CD4-positive, alpha-beta T cell treated with Interleukin-17A for 1 hour (primary cell): ENCODE measurements around the gene HINFP.
"Not testable (repeated sequence)": the region's sequence is repeated elsewhere in the genome, so short reads cannot be mapped to it uniquely, and the experiment has no call there.

Experiments
- DNase-seq: peaks from one replicate; pipeline ENCODE4 v3.0.0-alpha.2; 2020

Gene HINFP

GRCh38 chr11:119118946-119119345, 2.4 kb upstream of the HINFP start:
- DNase-seq = no peak

- DNase-seq = no peak
Measured at GRCh38 chr11:119120639-119121007, 757 bp upstream of the HINFP start.

- DNase-seq = no peak
Measured at GRCh38 chr11:119121811-119122124, 388 bp downstream of the HINFP start.

- DNase-seq = no peak
Measured at GRCh38 chr11:119125821-119126220, 4.4 kb downstream of the HINFP start.

GRCh38 chr11:119126675-119127268, 5.4 kb downstream of the HINFP start:
- no peak for DNase-seq

- DNase-seq = no peak
Measured at GRCh38 chr11:119130662-119131061, 9.3 kb downstream of the HINFP start.

- DNase-seq = no peak
Measured at GRCh38 chr11:119134389-119134978, 13.1 kb downstream of the HINFP start.

GRCh38 chr11:119139276-119139675, 17.9 kb downstream of the HINFP start:
- not testable (repeated sequence) for DNase-seq

GRCh38 chr11:119144825-119145486, 23.6 kb downstream of the HINFP start:
- peak; percentile 44 for DNase-seq

- DNase-seq = no peak
Measured at GRCh38 chr11:119145551-119145950, 24.2 kb downstream of the HINFP start.

- DNase-seq = peak; percentile 14
Measured at GRCh38 chr11:119147604-119148333, 26.4 kb downstream of the HINFP start.

GRCh38 chr11:119148720-119149017, 27.3 kb downstream of the HINFP start:
- no peak for DNase-seq

- DNase-seq = peak; percentile 18
Measured at GRCh38 chr11:119149018-119149785, 27.8 kb downstream of the HINFP start, which contains the start of gene ABCG4. Gene ABCG4, plus strand, starts transcription at chr11:119149052. Its CDS starts 914 bp downstream, at chr11:119149966.

- no peak for DNase-seq
Measured at GRCh38 chr11:119149786-119150275, 28.5 kb downstream of the HINFP start.

GRCh38 chr11:119152043-119152442, 30.7 kb downstream of the HINFP start:
- DNase-seq = no peak

GRCh38 chr11:119152604-119153003, 31.2 kb downstream of the HINFP start:
- no peak for DNase-seq

- DNase-seq = no peak
Measured at GRCh38 chr11:119153049-119153818, 31.9 kb downstream of the HINFP start.

- no peak for DNase-seq
Measured at GRCh38 chr11:119154178-119154577, 32.8 kb downstream of the HINFP start.

GRCh38 chr11:119155733-119156492, 34.5 kb downstream of the HINFP start:
- DNase-seq = no peak

GRCh38 chr11:119156496-119156895, 35.1 kb downstream of the HINFP start:
- no peak for DNase-seq

GRCh38 chr11:119157063-119157462, 35.7 kb downstream of the HINFP start:
- no peak for DNase-seq

- no peak for DNase-seq
Measured at GRCh38 chr11:119158467-119158866, 37.1 kb downstream of the HINFP start.
